Jurkat, Clone E6-1 (cell line): Measurements from ENCODE around the gene IGSF1. TPM values are rescaled to one million over a fixed set of nuclear protein-coding genes. Genes with fewer than 3 reads are reported as not detected.

Experiments used
- DNase-seq: peaks from one replicate; pipeline ENCODE4 v3.0.0-alpha.2; 2011; ENCODE audit warnings: low read depth, low spot score
- H3K4me3 ChIP-seq: 2 replicates; pipeline ENCODE4 v1.5.1; 2011; ENCODE audit warnings: mild to moderate bottlenecking, low read length, control low read depth, moderate library complexity
- polyA plus RNA-seq: library from polyadenylated mRNA; unstranded; fragments of >200 nt; gene quantifications from one replicate; pipeline ENCODE4 v1.2.1, GENCODE V29; 2012; ENCODE audit warnings: missing spikeins; ENCODE audit not compliant: insufficient read length, insufficient read depth

Gene IGSF1
- polyA plus RNA-seq: not detected

- DNase-seq: no peak
Measured at GRCh38 chrX:131288738-131289511, at the start of gene IGSF1. IGSF1 (minus strand) TSS chrX:131289306; CDS start chrX:131286674, 2,632 bp downstream.

GRCh38 chrX:131332331-131332730, 43.2 kb upstream of the IGSF1 start:
- no peak for DNase-seq
- H3K4me3 ChIP-seq: no peak overlapping the region

More at GRCh38 chrX:131288738-131289511, at the start of gene IGSF1:
- H3K4me3 ChIP-seq: no peak within 1 kb of the TSS

- no peak for DNase-seq
- no peak overlapping the region for H3K4me3 ChIP-seq
Measured at GRCh38 chrX:131331152-131331551, 42.0 kb upstream of the IGSF1 start.

- H3K4me3 ChIP-seq: no peak overlapping the region
- DNase-seq: no peak
Measured at GRCh38 chrX:131330735-131331134, 41.6 kb upstream of the IGSF1 start.

GRCh38 chrX:131322651-131323050, 33.5 kb upstream of the IGSF1 start:
- no peak for DNase-seq
- H3K4me3 ChIP-seq: no peak overlapping the region

- no peak overlapping the region for H3K4me3 ChIP-seq
- DNase-seq: no peak
Measured at GRCh38 chrX:131317326-131317725, 28.2 kb upstream of the IGSF1 start.

GRCh38 chrX:131316260-131316659, 27.2 kb upstream of the IGSF1 start:
- no peak for DNase-seq
- H3K4me3 ChIP-seq: no peak overlapping the region

GRCh38 chrX:131308980-131309379, 19.9 kb upstream of the IGSF1 start:
- DNase-seq: no peak

GRCh38 chrX:131306601-131307000, 17.5 kb upstream of the IGSF1 start:
- DNase-seq: no peak
- H3K4me3 ChIP-seq: no peak overlapping the region

More at GRCh38 chrX:131308980-131309379, 19.9 kb upstream of the IGSF1 start:
- H3K4me3 ChIP-seq: no peak overlapping the region

GRCh38 chrX:131305926-131306325, 16.8 kb upstream of the IGSF1 start:
- DNase-seq: no peak
- H3K4me3 ChIP-seq: no peak overlapping the region

- no peak overlapping the region for H3K4me3 ChIP-seq
- DNase-seq: no peak
Measured at GRCh38 chrX:131302701-131303100, 13.6 kb upstream of the IGSF1 start.

GRCh38 chrX:131301155-131301554, 12.0 kb upstream of the IGSF1 start:
- DNase-seq: no peak
- H3K4me3 ChIP-seq: no peak overlapping the region

- H3K4me3 ChIP-seq: no peak overlapping the region
- no peak for DNase-seq
Measured at GRCh38 chrX:131298846-131299245, 9.7 kb upstream of the IGSF1 start.

GRCh38 chrX:131298036-131298435, 8.9 kb upstream of the IGSF1 start:
- no peak overlapping the region for H3K4me3 ChIP-seq
- DNase-seq: no peak

GRCh38 chrX:131289527-131289926, 421 bp upstream of the IGSF1 start:
- DNase-seq: no peak
- no peak overlapping the region for H3K4me3 ChIP-seq

GRCh38 chrX:131288188-131288587, 918 bp downstream of the IGSF1 start:
- no peak overlapping the region for H3K4me3 ChIP-seq
- DNase-seq: no peak

- H3K4me3 ChIP-seq: no peak overlapping the region
- no peak for DNase-seq
Measured at GRCh38 chrX:131287560-131288179, 1.4 kb downstream of the IGSF1 start.

- H3K4me3 ChIP-seq: no peak overlapping the region
- DNase-seq: no peak
Measured at GRCh38 chrX:131279617-131280016, 9.5 kb downstream of the IGSF1 start.

GRCh38 chrX:131279197-131279596, 9.9 kb downstream of the IGSF1 start:
- no peak for DNase-seq
- no peak overlapping the region for H3K4me3 ChIP-seq

GRCh38 chrX:131277543-131278136, 11.5 kb downstream of the IGSF1 start:
- H3K4me3 ChIP-seq: no peak overlapping the region
- no peak for DNase-seq
